ENCODE measurements around the gene VWF.

The VWF gene

DNA sequence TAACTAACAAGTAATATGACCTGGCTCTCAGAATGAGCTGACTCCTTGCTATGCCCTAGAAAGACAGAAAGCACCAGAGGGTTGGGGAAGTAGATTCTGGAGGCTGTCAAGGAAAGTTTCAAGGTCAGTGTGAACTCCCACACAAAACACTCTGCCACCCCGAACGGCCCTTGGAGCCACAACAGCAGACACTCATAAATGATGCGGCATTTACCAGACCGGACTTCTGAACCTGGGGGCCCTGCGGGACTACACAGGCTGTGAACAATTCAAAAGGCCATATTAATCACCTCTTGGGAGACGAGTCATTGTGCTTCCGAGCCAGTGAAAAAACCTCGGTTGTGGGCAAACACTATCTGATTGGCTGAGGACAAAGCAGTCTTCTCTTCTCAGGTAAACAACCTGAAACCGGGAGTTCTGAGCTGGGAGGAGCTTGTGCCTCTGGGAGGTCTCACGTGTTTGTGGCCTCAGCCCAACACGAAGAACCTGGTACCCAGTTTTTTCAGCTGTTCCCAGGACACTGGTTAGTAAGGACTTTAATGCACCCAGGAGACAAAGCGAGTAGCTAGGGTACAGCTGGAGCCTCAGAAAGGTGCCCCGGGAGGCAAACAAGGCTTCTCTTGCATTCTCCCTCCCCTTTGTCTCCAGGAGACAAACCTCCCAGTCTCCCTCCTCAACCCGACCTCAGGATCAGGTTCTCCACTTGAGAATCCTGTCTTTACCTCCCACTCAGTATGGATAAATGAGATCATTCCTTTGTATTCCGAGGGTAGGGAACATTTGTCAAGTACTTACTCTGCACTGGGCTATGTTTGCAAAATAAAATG, 35.3 kb downstream of the VWF start:
- Histone ChIP-seq H3K27ac (ENCODE audit: low read depth, low read length) (peak overlapping the region; percentile 31), H3K79me2 (ENCODE audit: control insufficient read depth, insufficient read depth, low read length, unreplicated experiment) (no peaks in the 10 kb centered on the region), H2AFZ (ENCODE audit: low read length, unreplicated experiment) (peak overlapping the region; percentile 20), H3K36me3 (ENCODE audit: insufficient read depth, low read length) (no peaks in the 10 kb centered on the region), H3K27me3 (ENCODE audit: insufficient read depth, low read length) (no peaks in the 10 kb centered on the region), H3K4me1 (ENCODE audit: control insufficient read depth, insufficient read depth, low read length, unreplicated experiment) (peaks cover 40% of the 10 kb centered on the region), H3K4me3 (ENCODE audit: low read depth, low read length) (no peak overlapping the region)

DNA sequence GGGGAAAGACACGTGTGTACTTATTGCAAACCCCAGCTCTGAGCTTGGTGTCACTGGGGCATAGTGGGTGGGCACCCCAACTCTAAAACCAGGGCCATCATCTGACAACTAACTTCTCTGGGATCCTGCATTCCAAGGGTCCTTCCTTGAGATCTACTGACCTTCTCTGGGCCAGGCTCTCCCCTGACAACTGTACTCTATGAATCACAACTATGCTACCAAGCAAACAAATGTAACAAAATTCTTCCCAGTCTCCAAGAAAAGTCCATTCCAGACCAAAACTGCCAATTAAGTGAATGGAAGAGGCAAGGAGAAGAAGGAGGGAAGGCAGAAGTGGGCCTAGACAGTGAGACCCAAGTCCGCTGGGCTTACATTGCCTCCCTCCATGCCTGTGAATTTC, 38.2 kb downstream of the VWF start:
- no peak overlapping the region for H2AFZ ChIP-seq (ENCODE audit: low read length, unreplicated experiment)
- no peak overlapping the region for H3K27ac ChIP-seq (ENCODE audit: low read depth, low read length)
- H3K4me3 ChIP-seq (ENCODE audit: low read depth, low read length) = no peak overlapping the region
- no peaks in the 10 kb centered on the region for H3K36me3 ChIP-seq (ENCODE audit: insufficient read depth, low read length)
- peaks cover 41% of the 10 kb centered on the region for H3K4me1 ChIP-seq (ENCODE audit: control insufficient read depth, insufficient read depth, low read length, unreplicated experiment)
- H3K27me3 ChIP-seq (ENCODE audit: insufficient read depth, low read length) = no peaks in the 10 kb centered on the region
- no peaks in the 10 kb centered on the region for H3K79me2 ChIP-seq (ENCODE audit: control insufficient read depth, insufficient read depth, low read length, unreplicated experiment)

DNA sequence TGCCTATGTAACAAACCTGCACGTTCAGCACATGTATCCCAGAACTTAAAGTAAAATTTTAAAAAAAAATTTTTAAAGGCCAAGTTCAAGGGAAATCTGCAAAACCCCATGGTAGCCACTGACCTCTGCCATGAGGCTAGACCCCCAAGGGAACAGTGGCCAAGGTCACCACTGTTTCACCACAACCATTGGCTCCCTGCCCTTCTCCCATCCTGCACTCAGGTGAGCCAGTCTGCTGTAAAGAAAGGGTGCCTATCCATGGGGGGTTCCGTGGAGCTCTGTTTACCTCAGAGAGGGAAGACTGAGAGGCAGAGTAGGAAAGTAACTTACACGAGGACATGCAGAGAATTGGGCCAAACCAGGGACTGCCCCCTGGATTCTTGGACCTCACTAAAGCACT, 38.6 kb downstream of the VWF start:
- Histone ChIP-seq H3K79me2 (ENCODE audit: control insufficient read depth, insufficient read depth, low read length, unreplicated experiment) (no peaks in the 10 kb centered on the region), H3K4me3 (ENCODE audit: low read depth, low read length) (no peak overlapping the region), H3K27me3 (ENCODE audit: insufficient read depth, low read length) (no peaks in the 10 kb centered on the region), H3K27ac (ENCODE audit: low read depth, low read length) (no peak overlapping the region), H2AFZ (ENCODE audit: low read length, unreplicated experiment) (no peak overlapping the region), H3K4me1 (ENCODE audit: control insufficient read depth, insufficient read depth, low read length, unreplicated experiment) (peaks cover 39% of the 10 kb centered on the region), H3K36me3 (ENCODE audit: insufficient read depth, low read length) (no peaks in the 10 kb centered on the region)

DNA sequence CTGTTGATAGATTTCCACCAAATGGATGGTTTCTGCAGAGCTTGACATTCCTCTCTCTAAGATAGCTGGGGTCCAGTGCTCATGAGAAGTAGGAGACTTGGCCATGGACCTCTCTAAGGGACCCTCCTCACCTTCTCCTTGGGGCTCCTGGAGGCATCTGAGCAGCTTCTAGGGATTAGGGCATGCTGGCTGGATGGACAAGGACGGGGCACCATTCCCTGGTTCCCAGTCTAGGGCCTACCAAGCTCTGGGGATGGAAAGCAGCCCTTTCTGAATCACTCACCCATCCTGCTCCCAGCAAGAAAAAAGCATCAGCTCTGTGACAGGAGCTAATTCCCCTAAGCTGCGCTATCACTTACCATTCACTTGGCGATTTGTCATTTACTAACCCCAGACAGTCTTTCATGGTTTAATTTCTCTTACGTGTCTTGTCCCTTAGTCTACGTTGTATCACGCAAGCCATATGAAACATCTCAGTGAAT, 39.5 kb downstream of the VWF start:
- Histone ChIP-seq H2AFZ (ENCODE audit: low read length, unreplicated experiment) (no peak overlapping the region), H3K27ac (ENCODE audit: low read depth, low read length) (no peak overlapping the region), H3K27me3 (ENCODE audit: insufficient read depth, low read length) (no peaks in the 10 kb centered on the region), H3K36me3 (ENCODE audit: insufficient read depth, low read length) (no peaks in the 10 kb centered on the region), H3K4me3 (ENCODE audit: low read depth, low read length) (no peak overlapping the region), H3K4me1 (ENCODE audit: control insufficient read depth, insufficient read depth, low read length, unreplicated experiment) (peaks cover 35% of the 10 kb centered on the region), H3K79me2 (ENCODE audit: control insufficient read depth, insufficient read depth, low read length, unreplicated experiment) (no peaks in the 10 kb centered on the region)

DNA sequence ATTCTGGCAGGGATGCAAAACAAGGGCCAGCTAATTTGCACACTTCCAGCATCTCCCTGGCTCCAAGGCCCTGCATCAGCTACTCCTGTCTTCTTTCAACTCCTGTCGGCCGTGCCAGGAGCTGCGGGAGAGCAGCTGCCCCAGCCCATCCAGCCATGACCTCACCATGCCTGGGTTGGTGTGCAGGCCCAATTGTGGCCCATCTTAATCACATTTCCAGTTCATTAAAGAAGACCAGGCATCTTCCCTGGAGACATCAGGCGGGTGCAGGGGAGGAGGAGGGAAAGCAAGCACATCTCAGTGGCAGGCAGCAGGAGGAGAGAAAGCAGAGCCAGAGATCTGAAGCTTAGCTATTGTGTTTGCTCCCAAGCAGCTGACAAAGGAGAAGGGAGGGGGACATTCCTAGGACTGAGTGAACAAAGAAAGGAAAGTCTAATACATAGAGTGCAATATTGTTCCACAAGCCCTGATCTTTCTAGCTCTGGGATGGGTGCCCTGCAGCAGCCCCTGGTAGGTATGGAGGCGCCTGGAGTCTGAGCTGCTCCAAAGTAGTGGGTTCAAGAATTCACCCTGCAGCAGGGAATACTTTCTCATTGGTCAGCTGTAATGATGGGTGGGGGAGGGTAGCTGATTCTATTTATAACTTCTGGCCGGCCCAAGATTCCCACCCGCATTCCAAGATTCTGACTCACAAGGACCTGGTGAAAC, 40.1 kb downstream of the VWF start:
- Histone ChIP-seq H3K4me3 (ENCODE audit: low read depth, low read length) (no peak overlapping the region), H3K79me2 (ENCODE audit: control insufficient read depth, insufficient read depth, low read length, unreplicated experiment) (no peaks in the 10 kb centered on the region), H3K27me3 (ENCODE audit: insufficient read depth, low read length) (no peaks in the 10 kb centered on the region), H3K4me1 (ENCODE audit: control insufficient read depth, insufficient read depth, low read length, unreplicated experiment) (peaks cover 31% of the 10 kb centered on the region), H2AFZ (ENCODE audit: low read length, unreplicated experiment) (no peak overlapping the region), H3K36me3 (ENCODE audit: insufficient read depth, low read length) (no peaks in the 10 kb centered on the region), H3K27ac (ENCODE audit: low read depth, low read length) (no peak overlapping the region)

DNA sequence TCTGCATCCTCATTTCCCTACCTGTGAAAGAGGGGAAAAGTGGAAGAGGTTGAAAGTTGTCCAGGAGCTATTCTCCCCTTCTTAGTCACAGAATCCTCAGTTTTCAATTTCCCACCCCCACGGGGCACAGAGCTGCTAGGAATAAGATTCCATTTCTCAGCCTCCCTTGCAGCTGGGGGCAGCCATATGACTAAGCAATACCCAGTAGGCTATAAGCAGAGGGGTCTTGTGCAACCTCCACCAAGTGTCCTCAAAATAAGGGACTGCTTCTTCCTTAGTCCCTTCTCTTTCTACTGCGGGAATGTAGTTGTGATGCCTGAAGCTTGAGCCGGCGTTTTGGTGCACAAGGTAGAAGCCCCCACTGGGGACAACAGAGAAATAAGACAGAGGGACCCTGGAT, 40.9 kb downstream of the VWF start:
- Histone ChIP-seq H3K27ac (ENCODE audit: low read depth, low read length) (no peak overlapping the region), H3K4me3 (ENCODE audit: low read depth, low read length) (no peak overlapping the region), H3K27me3 (ENCODE audit: insufficient read depth, low read length) (no peaks in the 10 kb centered on the region)

DNA sequence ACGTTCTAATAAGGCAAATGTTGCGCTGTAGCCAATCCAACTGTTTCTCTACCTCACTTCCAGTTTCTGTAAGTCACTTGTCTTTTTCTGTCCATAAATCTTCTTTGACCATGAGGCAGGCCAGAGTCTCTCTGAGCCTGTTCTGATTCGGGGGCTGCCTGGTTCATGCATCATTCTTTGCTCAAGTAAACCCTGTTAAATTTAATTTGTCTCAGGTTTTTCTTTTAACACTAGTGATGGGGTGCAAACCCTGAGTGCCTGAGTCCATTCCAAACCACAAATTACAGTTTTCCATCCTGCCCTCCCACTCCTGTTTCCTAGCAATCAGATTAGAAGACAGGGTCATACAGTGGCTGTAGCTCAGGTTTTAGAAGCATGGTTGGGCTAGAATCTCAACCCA, 41.9 kb downstream of the VWF start:
- Histone ChIP-seq H3K27ac (ENCODE audit: low read depth, low read length) (no peak overlapping the region), H2AFZ (ENCODE audit: low read length, unreplicated experiment) (no peak overlapping the region), H3K79me2 (ENCODE audit: control insufficient read depth, insufficient read depth, low read length, unreplicated experiment) (no peaks in the 10 kb centered on the region), H3K4me1 (ENCODE audit: control insufficient read depth, insufficient read depth, low read length, unreplicated experiment) (peaks cover 26% of the 10 kb centered on the region), H3K36me3 (ENCODE audit: insufficient read depth, low read length) (no peaks in the 10 kb centered on the region), H3K4me3 (ENCODE audit: low read depth, low read length) (no peak overlapping the region), H3K27me3 (ENCODE audit: insufficient read depth, low read length) (no peaks in the 10 kb centered on the region)

More for the DNA sequence above, 40.9 kb downstream of the VWF start:
- Histone ChIP-seq H2AFZ (ENCODE audit: low read length, unreplicated experiment) (no peak overlapping the region), H3K79me2 (ENCODE audit: control insufficient read depth, insufficient read depth, low read length, unreplicated experiment) (no peaks in the 10 kb centered on the region), H3K4me1 (ENCODE audit: control insufficient read depth, insufficient read depth, low read length, unreplicated experiment) (peaks cover 25% of the 10 kb centered on the region), H3K36me3 (ENCODE audit: insufficient read depth, low read length) (no peaks in the 10 kb centered on the region)

DNA sequence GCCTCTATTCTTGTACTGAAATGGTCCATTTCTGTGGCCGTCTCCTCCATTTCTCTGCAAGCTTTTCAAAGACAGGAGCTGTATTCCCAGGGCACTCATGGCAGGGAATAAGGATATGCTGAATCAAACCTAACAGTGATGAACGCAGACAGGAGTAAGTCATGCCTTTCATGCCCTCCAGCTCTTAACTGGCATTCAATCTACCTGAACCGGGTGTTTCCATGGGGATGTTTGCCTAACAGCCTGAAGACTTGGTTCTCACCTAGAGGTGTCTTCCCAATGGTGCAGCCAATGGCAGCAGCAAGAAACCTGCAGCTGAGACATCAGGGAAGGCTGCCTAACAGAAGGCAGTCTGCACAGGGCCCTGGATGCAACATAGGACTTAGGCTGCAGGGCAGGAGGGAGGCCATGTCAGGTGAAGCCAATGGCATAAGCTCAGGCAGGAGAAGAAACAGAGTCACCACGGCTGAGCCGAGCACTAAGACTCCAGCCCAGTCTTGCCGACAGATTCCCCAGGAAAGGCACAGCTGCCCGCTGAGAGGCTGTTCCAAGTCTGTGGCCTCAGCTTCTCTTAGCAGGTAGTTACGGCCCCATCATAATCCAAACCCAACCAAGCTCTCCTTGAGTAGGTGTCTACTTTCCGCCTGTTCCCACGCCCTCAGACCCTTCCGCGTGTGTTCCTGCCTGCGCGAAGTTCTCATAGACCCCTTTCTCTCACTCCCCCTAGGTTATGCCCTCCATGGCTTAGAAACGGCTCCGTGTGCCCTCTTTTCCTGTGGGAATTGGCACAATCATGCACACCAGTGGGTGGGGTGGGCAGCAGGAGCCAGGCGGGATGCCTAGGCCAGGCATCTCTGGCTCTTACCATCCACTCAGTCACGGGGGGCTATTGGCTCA, 44.1 kb downstream of the VWF start:
- Histone ChIP-seq H3K27me3 (ENCODE audit: insufficient read depth, low read length) (no peaks in the 10 kb centered on the region), H3K27ac (ENCODE audit: low read depth, low read length) (no peak overlapping the region), H3K36me3 (ENCODE audit: insufficient read depth, low read length) (no peaks in the 10 kb centered on the region), H3K79me2 (ENCODE audit: control insufficient read depth, insufficient read depth, low read length, unreplicated experiment) (no peaks in the 10 kb centered on the region), H3K4me1 (ENCODE audit: control insufficient read depth, insufficient read depth, low read length, unreplicated experiment) (peaks cover 26% of the 10 kb centered on the region), H3K4me3 (ENCODE audit: low read depth, low read length) (no peak overlapping the region), H2AFZ (ENCODE audit: low read length, unreplicated experiment) (no peak overlapping the region)

DNA sequence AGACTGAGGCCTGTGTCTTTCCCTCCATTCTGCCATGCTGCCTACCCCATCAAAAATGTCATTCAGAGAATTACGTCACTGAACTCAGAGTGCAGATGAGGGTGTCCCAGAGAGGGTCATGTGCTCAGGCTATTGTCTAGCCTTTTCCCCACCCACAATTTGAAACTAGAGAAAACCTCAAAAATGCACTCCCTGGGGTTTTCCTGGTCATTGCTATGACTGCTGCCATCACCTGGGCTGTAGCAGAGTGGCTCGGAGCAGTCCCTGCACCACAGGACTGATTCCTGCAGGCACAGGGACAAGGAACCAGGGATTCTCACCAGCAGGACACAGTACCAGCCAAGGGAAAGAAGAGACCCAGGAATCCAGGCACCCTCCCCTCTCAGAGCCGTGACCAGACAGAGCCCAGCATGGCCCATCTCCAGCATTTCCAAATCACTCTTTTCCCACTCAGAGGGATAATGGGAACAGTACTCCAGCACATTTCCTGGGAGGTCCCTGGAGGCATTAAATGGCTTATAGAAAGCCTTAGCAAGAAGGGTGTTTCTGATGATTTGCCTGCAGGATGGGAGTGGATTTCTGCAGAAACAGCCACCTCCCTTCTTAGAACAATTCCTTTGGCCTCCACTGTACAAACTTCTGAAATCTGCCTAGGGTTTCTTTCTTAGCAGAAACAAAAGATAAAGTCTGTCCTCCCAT, 45.9 kb downstream of the VWF start:
- Histone ChIP-seq H3K36me3 (ENCODE audit: insufficient read depth, low read length) (no peaks in the 10 kb centered on the region), H2AFZ (ENCODE audit: low read length, unreplicated experiment) (no peak overlapping the region), H3K4me3 (ENCODE audit: low read depth, low read length) (no peak overlapping the region), H3K27ac (ENCODE audit: low read depth, low read length) (no peak overlapping the region), H3K79me2 (ENCODE audit: control insufficient read depth, insufficient read depth, low read length, unreplicated experiment) (no peaks in the 10 kb centered on the region), H3K27me3 (ENCODE audit: insufficient read depth, low read length) (no peaks in the 10 kb centered on the region), H3K4me1 (ENCODE audit: control insufficient read depth, insufficient read depth, low read length, unreplicated experiment) (peaks cover 8% of the 10 kb centered on the region)

DNA sequence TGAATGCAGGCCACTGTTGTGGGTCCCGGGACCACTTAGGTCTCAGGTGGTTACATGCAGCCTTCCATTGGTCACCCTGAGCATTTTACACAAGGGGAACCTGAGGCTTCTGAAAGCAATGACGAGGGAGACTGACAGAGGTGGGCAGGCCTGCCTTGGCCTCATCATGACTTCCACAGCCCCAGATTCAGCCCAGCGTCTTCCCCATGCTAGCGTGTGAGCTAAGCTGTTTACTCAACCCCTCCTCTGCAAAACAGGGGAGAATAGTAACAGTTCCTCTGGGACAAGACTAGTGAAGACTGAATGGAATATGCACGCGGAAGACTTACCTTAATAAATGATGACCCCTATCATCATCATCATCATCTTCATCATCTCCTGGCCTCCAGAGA, 46.8 kb downstream of the VWF start:
- no peaks in the 10 kb centered on the region for H3K27me3 ChIP-seq (ENCODE audit: insufficient read depth, low read length)
- peaks cover 6% of the 10 kb centered on the region for H3K4me1 ChIP-seq (ENCODE audit: control insufficient read depth, insufficient read depth, low read length, unreplicated experiment)
- no peak overlapping the region for H3K27ac ChIP-seq (ENCODE audit: low read depth, low read length)
- no peaks in the 10 kb centered on the region for H3K36me3 ChIP-seq (ENCODE audit: insufficient read depth, low read length)
- H3K79me2 ChIP-seq (ENCODE audit: control insufficient read depth, insufficient read depth, low read length, unreplicated experiment) = no peaks in the 10 kb centered on the region
- H2AFZ ChIP-seq (ENCODE audit: low read length, unreplicated experiment) = no peak overlapping the region
- no peak overlapping the region for H3K4me3 ChIP-seq (ENCODE audit: low read depth, low read length)

Measured in ACC112 (cell line).